Ovary (tissue), 9 donors: Measurements from ENCODE around the gene MYH11. TPM values are rescaled to one million over a fixed set of nuclear protein-coding genes. Genes with fewer than 3 reads are reported as not detected.

ENCODE experiments used
- DNase-seq, 5 donors: peaks; one replicate each; pipeline ENCODE4 v3.0.0-alpha.2; 2019 to 2020
- H3K27ac ChIP-seq, 2 donors: fragments of 200-600 bp; one replicate each; pipeline versions ENCODE4 v1.5.1 to v1.8.0; 2019 to 2022
- H3K27me3 ChIP-seq: fragments of 200-600 bp; one replicate; pipeline ENCODE4 v1.8.0; 2022
- H3K36me3 ChIP-seq: fragments of 200-600 bp; sonication (generic); one replicate; pipeline ENCODE4 v1.5.1; 2019
- H3K4me1 ChIP-seq: one replicate; pipeline ENCODE4 v1.8.1; 2013; ENCODE audit warnings: mild to moderate bottlenecking, moderate library complexity; ENCODE audit not compliant: insufficient read depth
- H3K4me3 ChIP-seq: fragments of 200-600 bp; sonication (generic); one replicate; pipeline ENCODE4 v1.5.1; 2017
- H3K9me3 ChIP-seq, 2 donors: fragments of 200-600 bp in 1 of 2; sonication (generic) in 1 of 2; one replicate each; pipeline versions ENCODE4 v1.5.1 to v1.8.1; 2013 to 2019; ENCODE audit warnings: mild to moderate bottlenecking in 1 of 2, moderate library complexity in 1 of 2
- EP300 ChIP-seq: sonication (generic); formaldehyde crosslinking; IDR thresholded peaks from one replicate; pipeline ENCODE4 v1.6.1; 2017; ENCODE audit warnings: antibody characterized with exemption
- POLR2A ChIP-seq: fragments of 450-650 bp; IDR thresholded peaks from one replicate; pipeline ENCODE4 v1.6.1; 2017; ENCODE audit warnings: antibody characterized with exemption, mild to moderate bottlenecking, moderate library complexity
- WGBS, 3 donors: extraction: QIAGEN DNeasy Blood & Tissue Kit in 1 of 3; methylation state at CpG; one replicate each; pipeline versions ENCODE4 v1.1.5 to v1.1.7; 2013 to 2017; 5-methylcytosine and 5-hydroxymethylcytosine counted together
- intact Hi-C, 4 donors: fragments of 100-400 bp; cut with DNase I; formaldehyde crosslinking; loops; one replicate each; pipeline versions ENCODE4 v1.11.0 to v1.15.1; 2022 to 2023
- polyA plus RNA-seq, 2 donors: library from polyadenylated mRNA; stranded (reverse); fragments of 200-250 nt in 1 of 2; fragments of 350-450 nt in 1 of 2; fragmentation: Illumina TruSeq in 1 of 2; extraction: RNeasy Lipid Tissue Mini Kit (QIAGEN cat#74804) in 1 of 2; gene quantifications; one replicate each; pipeline ENCODE4 v1.2.3, GENCODE V29; 2013 to 2014
- total RNA-seq, 7 donors: library from RNA; depleted of rRNA in 2 of 7; stranded (reverse); fragments of >200 nt in 2 of 7; fragmentation: NEBNext Ultra II Directional in 3 of 7; extraction: Animal tissue kit (Norgen Biotek cat#: 25700) in 3 of 7; gene quantifications; one replicate each; pipeline versions ENCODE4 v1.1.0 to v1.2.4, GENCODE V29; 2016 to 2023
- TF ChIP-seq, protein P1 (sequence below), 3 donors: fragments of 450-650 bp in 2 of 3; fragments of 200-600 bp in 1 of 3; IDR thresholded peaks; one replicate each; pipeline versions ENCODE4 v1.5.1 to v1.8.0; 2016 to 2022; ENCODE audit warnings: antibody characterized with exemption in 3 of 3, mild to moderate bottlenecking in 1 of 3
- donor health status: DM: no; HTN: no; CAD: no; lungs with moderate emphysema.
- donor health status: DM: no; HTN: no; CAD: no.
- donor health status: Bipolar disorder and iron deficiency.
- donor health status: DM: yes; HTN: yes; CAD: no.
- donor health status: DM: no; HTN: no; CAD: no.
- donor health status: DM: yes; HTN: yes; CAD: no.

The MYH11 gene
- total and polyA plus RNA-seq, 9 donors = 50.9 to 2,765 (median 263) TPM

DNA sequence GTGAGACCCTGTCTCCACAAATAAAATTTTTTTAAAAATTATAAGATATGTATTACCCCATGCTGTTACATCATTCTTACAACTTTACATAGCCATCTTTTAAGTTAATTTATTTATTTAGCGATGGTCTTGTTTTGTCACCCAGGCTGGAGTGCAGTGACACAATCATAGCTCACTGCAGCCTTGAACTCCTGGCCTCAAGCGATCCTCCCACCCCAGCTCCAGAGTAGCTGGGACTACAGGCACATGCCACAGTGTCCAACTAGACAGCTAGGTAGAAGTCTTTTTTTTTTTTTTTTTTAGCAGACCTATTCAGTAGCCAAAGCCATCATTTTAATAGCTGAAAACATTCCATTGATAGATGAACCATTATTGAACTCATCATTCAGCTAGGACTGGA is 114.1 kb downstream of the MYH11 start:
- no peak overlapping the region for H3K27ac ChIP-seq
- no peaks in the 10 kb centered on the region for H3K36me3 ChIP-seq
- H3K9me3 ChIP-seq = no peaks in the 10 kb centered on the region
- intact Hi-C loops = no loop called here
- DNase-seq = no peak
- peaks cover 12% of the 10 kb centered on the region for H3K4me1 ChIP-seq
- 38 to 67% (median 40%) methylated on average over 2 of the region's 2 CpGs for WGBS, 3 donors
- no peak for TF ChIP-seq POLR2A
- TF ChIP-seq, protein P1, sequence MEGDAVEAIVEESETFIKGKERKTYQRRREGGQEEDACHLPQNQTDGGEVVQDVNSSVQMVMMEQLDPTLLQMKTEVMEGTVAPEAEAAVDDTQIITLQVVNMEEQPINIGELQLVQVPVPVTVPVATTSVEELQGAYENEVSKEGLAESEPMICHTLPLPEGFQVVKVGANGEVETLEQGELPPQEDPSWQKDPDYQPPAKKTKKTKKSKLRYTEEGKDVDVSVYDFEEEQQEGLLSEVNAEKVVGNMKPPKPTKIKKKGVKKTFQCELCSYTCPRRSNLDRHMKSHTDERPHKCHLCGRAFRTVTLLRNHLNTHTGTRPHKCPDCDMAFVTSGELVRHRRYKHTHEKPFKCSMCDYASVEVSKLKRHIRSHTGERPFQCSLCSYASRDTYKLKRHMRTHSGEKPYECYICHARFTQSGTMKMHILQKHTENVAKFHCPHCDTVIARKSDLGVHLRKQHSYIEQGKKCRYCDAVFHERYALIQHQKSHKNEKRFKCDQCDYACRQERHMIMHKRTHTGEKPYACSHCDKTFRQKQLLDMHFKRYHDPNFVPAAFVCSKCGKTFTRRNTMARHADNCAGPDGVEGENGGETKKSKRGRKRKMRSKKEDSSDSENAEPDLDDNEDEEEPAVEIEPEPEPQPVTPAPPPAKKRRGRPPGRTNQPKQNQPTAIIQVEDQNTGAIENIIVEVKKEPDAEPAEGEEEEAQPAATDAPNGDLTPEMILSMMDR (IDR thresholded peaks at IDR 0.05) = no peak
- TF ChIP-seq EP300 = no peak
- no peak overlapping the region for H3K4me3 ChIP-seq
- no peaks in the 10 kb centered on the region for H3K27me3 ChIP-seq

DNA sequence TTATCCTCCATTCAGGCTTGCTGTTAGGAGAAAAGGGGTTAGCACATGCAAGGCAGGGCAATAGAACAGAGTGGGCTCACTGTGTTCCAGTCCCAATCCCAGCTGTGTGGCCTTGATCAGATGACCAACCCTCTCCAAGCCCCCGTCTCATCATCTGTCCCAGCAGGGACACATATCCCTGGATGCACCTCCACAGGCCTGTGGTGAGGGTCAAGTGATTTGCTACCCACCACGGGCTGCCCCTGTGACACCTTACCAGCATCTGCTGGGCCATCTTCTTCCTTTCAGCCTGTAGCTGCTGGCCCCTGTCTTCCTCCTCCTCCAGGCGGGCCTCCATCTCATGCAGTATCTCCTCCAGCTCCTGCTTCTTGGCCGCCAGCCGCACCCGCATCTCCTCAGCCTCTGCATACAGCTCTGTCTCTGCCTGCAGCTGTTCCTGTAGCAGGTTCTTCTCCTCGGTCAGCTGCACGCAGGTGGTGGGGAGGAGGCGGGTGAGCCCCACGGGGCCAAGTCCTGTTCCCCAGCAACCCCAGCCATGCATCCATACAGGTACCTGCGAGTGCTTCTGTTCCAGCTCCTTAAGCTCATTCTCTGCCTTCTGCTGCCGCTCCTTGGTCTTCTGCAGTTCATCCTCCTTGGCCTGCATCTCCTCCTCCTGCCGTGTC is 115.5 kb downstream of the MYH11 start:
- H3K27me3 ChIP-seq = no peaks in the 10 kb centered on the region
- H3K9me3 ChIP-seq = no peaks in the 10 kb centered on the region
- 78 to 90% (median 84%) methylated on average over 13 of the region's 13 CpGs for WGBS, 3 donors
- intact Hi-C loops = no loop called here
- no peak for TF ChIP-seq EP300
- TF ChIP-seq, protein P1 (IDR thresholded peaks at IDR 0.05) = no peak
- no peak for TF ChIP-seq POLR2A
- DNase-seq = no peak
- no peak overlapping the region for H3K4me3 ChIP-seq
- no peak overlapping the region for H3K27ac ChIP-seq
- H3K36me3 ChIP-seq = no peaks in the 10 kb centered on the region
- H3K4me1 ChIP-seq = peaks cover 12% of the 10 kb centered on the region

DNA sequence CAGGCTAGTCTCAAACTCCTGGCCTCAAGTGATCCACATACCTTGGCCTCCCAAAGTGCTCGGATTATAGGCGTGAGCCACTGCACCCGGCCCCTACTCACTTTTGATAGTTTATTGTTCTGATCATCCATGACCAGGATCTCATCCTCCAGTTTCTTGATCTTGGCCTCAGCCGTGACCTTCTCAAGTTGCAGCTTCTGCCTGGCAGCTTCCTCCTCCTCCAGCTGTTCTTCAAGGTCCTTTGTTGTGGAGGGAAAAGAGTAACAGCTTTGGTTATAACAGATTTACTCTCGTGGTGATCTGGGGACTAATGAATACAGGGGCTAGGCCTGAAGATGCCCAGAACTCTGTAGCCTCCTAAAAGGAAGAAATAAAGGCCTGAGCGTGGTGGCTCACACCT is 116.9 kb downstream of the MYH11 start:
- 12 to 23% (median 17%) methylated on average over 6 of the region's 6 CpGs for WGBS, 3 donors
- Histone ChIP-seq H3K4me1 (peaks cover 12% of the 10 kb centered on the region), H3K4me3 (no peak overlapping the region), H3K27ac (peak overlapping the region in 1 of 2 donors; percentile 19), H3K9me3 (no peaks in the 10 kb centered on the region), H3K36me3 (no peaks in the 10 kb centered on the region), H3K27me3 (no peaks in the 10 kb centered on the region)
- TF ChIP-seq POLR2A = no peak
- TF ChIP-seq, protein P1 (IDR thresholded peaks at IDR 0.05) = no peak
- TF ChIP-seq EP300 = no peak
- DNase-seq = peak; percentile 35 to 69 (median 49)
- intact Hi-C loops = no loop called here

DNA sequence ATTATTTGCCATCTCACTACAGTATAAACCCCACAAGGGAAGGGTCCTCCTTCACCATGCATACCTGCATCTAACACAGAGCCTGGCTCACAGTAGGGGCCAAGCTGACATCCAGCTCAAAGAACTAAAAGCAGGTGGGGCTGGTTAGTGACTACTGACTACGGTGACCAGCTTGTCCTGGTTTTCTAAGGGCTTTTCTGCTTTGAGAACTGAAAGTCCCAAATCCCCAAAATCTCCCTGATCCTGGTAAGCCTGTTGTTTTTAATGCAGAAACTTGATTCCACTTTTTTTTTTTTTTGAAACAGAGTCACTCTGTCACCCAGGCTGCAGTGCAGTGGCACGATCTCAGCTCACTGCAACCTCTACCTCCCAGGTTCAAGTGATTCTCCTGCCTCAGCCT is 117.4 kb downstream of the MYH11 start:
- H3K27me3 ChIP-seq = no peaks in the 10 kb centered on the region
- TF ChIP-seq EP300 = no peak
- TF ChIP-seq, protein P1 (IDR thresholded peaks at IDR 0.05) = no peak
- no peak for TF ChIP-seq POLR2A
- WGBS, 3 donors = 59 to 82% (median 63%) methylated on average over 2 of the region's 2 CpGs
- DNase-seq = no peak
- no peaks in the 10 kb centered on the region for H3K9me3 ChIP-seq
- peak overlapping the region in 1 of 2 donors; percentile 19 for H3K27ac ChIP-seq
- peaks cover 12% of the 10 kb centered on the region for H3K4me1 ChIP-seq
- intact Hi-C loops = no loop called here
- H3K4me3 ChIP-seq = no peak overlapping the region
- no peaks in the 10 kb centered on the region for H3K36me3 ChIP-seq
